Neural crest cell (in vitro differentiated cells): ENCODE data around the gene PDGFRB. TPM values are rescaled to one million over a fixed set of nuclear protein-coding genes. Genes with fewer than 3 reads are reported as not detected.

ENCODE experiments used
- DNase-seq: peaks from one replicate; pipeline ENCODE4 v3.0.0; 2021; ENCODE audit warnings: low read depth, mixed read lengths, low spot score
- H3K27ac Mint-ChIP-seq: one replicate; pipeline ENCODE4 v1.8.0; 2021; ENCODE audit warnings: mild to moderate bottlenecking, mixed read lengths; ENCODE audit not compliant: unreplicated experiment
- H3K27me3 Mint-ChIP-seq: 2 replicates; pipeline ENCODE4 v1.8.0; 2021; ENCODE audit warnings: low read depth, mild to moderate bottlenecking, mixed read lengths
- H3K36me3 Mint-ChIP-seq: 2 replicates; pipeline ENCODE4 v1.8.0; 2021; ENCODE audit warnings: low read depth, mild to moderate bottlenecking, mixed read lengths
- H3K4me1 Mint-ChIP-seq: 2 replicates; pipeline ENCODE4 v1.8.0; 2021; ENCODE audit warnings: mixed read lengths
- H3K4me3 Mint-ChIP-seq: one replicate; pipeline ENCODE4 v1.8.0; 2021; ENCODE audit warnings: mild to moderate bottlenecking, mixed read lengths
- H3K9me3 Mint-ChIP-seq: 2 replicates; pipeline ENCODE4 v1.8.0; 2021; ENCODE audit warnings: mixed read lengths
- CTCF ChIP-seq: fragments of 200-600 bp; sonication (generic); conservative IDR thresholded peaks from 2 replicates; pipeline ENCODE4 v1.5.0; 2021; ENCODE audit warnings: antibody characterized with exemption, mild to moderate bottlenecking
- long read RNA-seq: library from polyadenylated mRNA; unstranded; transcript quantifications from one replicate; pipeline ENCODE4 v2.0.0, GENCODE V29; 2020
- total RNA-seq: library from RNA; stranded (reverse); gene quantifications from 2 replicates; pipeline ENCODE4 v1.2.1, GENCODE V29; 2021

Gene PDGFRB
- 10.8 and 15.3 TPM in 2 replicates for total RNA-seq
- long read RNA-seq, partial matches to known transcripts: 1 of 4 reads
- long read RNA-seq, other reads (novel, unspliced or antisense): 3 of 4 reads

GRCh38 chr5:150155258-150156026 is at the start of gene PDGFRB:
PDGFRB (minus strand) TSS chr5:150155845; CDS start chr5:150137047, 18,798 bp downstream.
- no peaks in the 10 kb centered on the region for H3K27me3 Mint-ChIP-seq
- peak within 1 kb of the TSS; percentile 93 for H3K27ac Mint-ChIP-seq

GRCh38 chr5:150204590-150204960 is 48.9 kb upstream of the PDGFRB start:
- no peaks in the 10 kb centered on the region for H3K9me3 Mint-ChIP-seq

More at GRCh38 chr5:150155258-150156026, at the start of gene PDGFRB:
- H3K4me3 Mint-ChIP-seq: peak within 1 kb of the TSS; percentile 85
- H3K36me3 Mint-ChIP-seq: no peaks in the 10 kb centered on the region
- no peak for TF ChIP-seq CTCF
- peaks cover 59% of the 10 kb centered on the region for H3K4me1 Mint-ChIP-seq
- peak; percentile 58 for DNase-seq
- no peaks in the 10 kb centered on the region for H3K9me3 Mint-ChIP-seq

GRCh38 chr5:150203832-150204589 is 48.4 kb upstream of the PDGFRB start:
- Mint-ChIP-seq H3K27me3 (peaks cover 12% of the 10 kb centered on the region), H3K4me3 (no peak overlapping the region), H3K9me3 (no peaks in the 10 kb centered on the region), H3K4me1 (no peaks in the 10 kb centered on the region), H3K36me3 (no peaks in the 10 kb centered on the region), H3K27ac (no peak overlapping the region)
- no peak for TF ChIP-seq CTCF
- no peak for DNase-seq

More at GRCh38 chr5:150204590-150204960, 48.9 kb upstream of the PDGFRB start:
- TF ChIP-seq CTCF: no peak
- peaks cover 7% of the 10 kb centered on the region for H3K27me3 Mint-ChIP-seq
- no peak overlapping the region for H3K4me3 Mint-ChIP-seq
- no peak for DNase-seq
- H3K36me3 Mint-ChIP-seq: no peaks in the 10 kb centered on the region
- no peak overlapping the region for H3K27ac Mint-ChIP-seq
- no peaks in the 10 kb centered on the region for H3K4me1 Mint-ChIP-seq

- Mint-ChIP-seq H3K27ac (no peak overlapping the region), H3K4me3 (no peak overlapping the region), H3K4me1 (no peaks in the 10 kb centered on the region), H3K9me3 (no peaks in the 10 kb centered on the region), H3K27me3 (peaks cover 12% of the 10 kb centered on the region), H3K36me3 (no peaks in the 10 kb centered on the region)
- TF ChIP-seq CTCF: no peak
- no peak for DNase-seq
Observed at GRCh38 chr5:150202501-150202900, 46.9 kb upstream of the PDGFRB start.

- Mint-ChIP-seq H3K27me3 (peaks cover 30% of the 10 kb centered on the region), H3K36me3 (no peaks in the 10 kb centered on the region), H3K4me1 (no peaks in the 10 kb centered on the region), H3K27ac (no peak overlapping the region), H3K4me3 (no peak overlapping the region), H3K9me3 (no peaks in the 10 kb centered on the region)
- no peak for DNase-seq
- no peak for TF ChIP-seq CTCF
Observed at GRCh38 chr5:150197476-150197875, 41.8 kb upstream of the PDGFRB start.
